HG02610 (cell line): ENCODE measurements around the gene GASK1B.

Experiments used
- ATAC-seq: cut with Tn5 transposase; IDR thresholded peaks from one replicate; pipeline ENCODE4 v1.9.1; 2021; ENCODE audit warnings: mild to moderate bottlenecking, moderate library complexity; ENCODE audit not compliant: unreplicated experiment

Gene GASK1B

DNA sequence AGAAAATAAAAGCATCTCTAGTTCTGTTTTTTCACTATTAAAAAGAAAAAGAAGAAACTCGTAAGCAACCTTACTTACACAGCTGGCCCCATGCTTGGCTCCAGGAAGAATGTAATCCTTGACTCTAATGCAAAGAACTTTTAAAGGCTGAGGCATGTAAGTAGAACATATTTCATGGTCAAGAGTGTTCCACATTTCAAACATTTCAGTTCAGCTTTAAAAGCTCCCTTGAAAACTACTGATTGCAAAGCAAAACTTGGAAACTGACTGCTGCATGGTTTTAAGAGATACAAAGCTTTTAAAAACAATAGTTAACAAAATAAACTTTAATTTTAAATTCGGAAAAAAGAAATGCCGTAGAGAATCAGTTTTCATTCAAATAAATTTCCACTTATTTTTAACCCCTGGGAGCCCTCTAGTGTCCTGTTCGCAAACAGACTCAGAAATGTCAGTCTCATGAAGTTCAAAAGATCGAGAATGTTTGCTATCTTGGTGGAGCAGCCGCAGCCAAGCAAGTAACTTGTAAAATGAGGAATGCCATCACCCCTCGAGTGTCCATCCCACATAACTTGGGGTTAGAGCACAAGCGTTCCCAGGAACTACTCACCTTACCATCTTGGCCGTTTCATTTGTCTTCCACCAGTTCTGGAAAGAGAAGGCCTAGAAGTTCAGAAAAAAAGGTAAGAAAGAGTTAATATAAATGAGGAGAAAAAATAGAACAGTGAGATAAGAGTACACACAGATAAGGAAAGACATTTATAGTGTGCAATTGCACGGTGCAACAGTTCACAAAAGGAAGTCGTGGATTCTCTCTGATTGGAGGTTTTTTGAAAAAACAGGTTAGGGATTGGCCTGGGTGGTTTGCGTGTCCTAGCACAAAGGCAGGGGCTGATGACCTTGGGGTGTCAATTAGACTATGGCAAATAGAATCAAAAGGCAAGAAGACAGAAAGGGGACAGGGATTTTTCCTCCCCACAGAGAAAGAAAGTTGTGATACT is at the start of gene GASK1B:
GASK1B (minus strand) TSS at position 765 of the 998 bp plus-strand sequence. CDS start 1,650 bp downstream, outside the sequence.
- no peak for ATAC-seq

DNA sequence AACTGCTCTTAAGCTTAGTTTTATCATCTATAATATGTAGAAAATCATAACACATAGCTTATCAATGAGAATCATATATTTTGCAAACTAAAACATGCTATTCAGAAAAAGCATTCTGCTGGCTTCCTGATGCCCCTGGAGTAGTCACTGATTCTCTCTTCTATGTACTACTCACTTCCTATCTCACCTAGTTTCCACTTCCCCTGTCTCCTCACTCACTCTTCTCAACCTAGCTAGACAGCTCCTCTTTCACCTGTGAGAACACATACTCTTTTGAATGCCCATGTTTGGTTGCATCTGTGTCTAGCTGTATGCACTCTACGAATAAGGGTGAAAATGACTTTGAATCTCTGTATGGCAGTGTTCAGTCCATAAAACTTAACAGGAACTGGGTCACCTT is 46.8 kb upstream of the GASK1B start:
- ATAC-seq, result no peak

DNA sequence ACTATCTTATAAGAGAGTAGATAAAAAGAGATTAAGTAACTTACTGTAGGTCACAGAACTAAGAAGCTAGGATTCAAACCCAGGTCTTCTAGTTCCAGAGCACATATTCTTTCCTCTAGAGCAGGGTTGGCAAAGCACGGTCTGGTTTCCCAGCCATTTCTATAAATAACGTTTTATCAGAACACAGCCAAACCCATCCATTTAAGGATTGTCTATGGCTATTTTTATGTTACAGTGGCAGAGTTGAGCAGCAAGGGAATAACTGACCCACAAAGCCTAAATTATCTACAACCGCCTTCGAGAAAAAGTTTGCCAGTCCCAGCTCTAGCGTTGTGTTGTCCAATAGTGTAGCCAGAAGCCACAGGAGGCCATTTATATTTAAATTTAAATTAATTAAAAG is 44.9 kb upstream of the GASK1B start:
- ATAC-seq, result no peak

DNA sequence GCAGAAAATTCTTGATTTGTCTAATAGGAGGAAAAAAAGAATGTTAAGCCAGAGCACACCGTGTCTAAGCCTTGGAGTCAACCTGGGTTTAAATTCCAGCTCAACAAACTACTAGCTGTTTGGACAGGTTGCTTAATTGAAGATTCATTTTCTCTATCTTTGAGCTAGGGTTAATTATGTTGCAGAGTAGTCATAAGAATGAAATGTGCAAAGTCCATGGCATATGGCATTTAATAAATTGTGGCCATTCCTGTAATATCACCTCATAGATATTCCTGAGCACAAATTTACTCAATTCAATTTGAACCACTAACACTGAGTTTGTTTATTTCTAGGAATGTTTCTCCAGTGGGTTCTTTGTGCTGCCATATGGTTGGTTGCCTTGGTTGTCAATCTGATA is 42.0 kb upstream of the GASK1B start:
- no peak for ATAC-seq

DNA sequence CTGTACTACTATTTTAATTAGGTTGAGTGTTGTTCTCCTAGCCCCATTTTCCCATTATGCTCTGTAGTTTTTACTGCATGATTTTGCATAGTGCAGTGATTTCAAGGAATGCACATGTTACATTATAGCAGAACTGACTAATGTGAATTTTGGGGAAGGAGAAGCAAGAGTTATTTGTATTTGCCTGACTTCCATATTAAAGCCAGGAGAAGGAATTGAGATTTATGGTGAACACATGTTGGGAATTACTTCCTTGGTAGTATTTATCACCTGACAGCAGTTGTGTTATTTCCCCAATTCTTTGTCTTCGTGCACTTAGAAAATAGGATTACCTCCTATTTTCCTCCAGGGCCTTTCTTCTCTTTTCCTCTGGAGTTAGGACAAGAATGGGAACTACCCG is 40.6 kb upstream of the GASK1B start:
- no peak for ATAC-seq

DNA sequence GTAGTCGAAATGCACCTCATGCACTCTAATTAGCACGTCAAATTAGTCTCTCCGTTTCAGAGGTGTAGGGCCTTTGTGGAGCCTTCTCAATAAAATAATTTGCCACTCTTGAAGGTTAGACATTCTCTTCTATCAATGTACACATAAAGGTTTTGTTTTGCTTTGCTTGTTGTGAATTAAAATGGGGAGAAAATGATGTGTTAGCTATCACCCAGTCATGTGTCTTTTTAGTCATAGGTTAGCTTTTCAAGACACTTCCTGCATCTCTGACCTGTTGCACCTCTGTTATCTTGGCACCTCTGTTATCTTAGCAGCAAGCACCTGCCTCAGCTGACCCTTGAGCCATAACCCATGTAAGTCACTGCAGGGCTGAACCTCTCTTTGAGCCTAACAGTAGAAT is 38.4 kb upstream of the GASK1B start:
- no peak for ATAC-seq

DNA sequence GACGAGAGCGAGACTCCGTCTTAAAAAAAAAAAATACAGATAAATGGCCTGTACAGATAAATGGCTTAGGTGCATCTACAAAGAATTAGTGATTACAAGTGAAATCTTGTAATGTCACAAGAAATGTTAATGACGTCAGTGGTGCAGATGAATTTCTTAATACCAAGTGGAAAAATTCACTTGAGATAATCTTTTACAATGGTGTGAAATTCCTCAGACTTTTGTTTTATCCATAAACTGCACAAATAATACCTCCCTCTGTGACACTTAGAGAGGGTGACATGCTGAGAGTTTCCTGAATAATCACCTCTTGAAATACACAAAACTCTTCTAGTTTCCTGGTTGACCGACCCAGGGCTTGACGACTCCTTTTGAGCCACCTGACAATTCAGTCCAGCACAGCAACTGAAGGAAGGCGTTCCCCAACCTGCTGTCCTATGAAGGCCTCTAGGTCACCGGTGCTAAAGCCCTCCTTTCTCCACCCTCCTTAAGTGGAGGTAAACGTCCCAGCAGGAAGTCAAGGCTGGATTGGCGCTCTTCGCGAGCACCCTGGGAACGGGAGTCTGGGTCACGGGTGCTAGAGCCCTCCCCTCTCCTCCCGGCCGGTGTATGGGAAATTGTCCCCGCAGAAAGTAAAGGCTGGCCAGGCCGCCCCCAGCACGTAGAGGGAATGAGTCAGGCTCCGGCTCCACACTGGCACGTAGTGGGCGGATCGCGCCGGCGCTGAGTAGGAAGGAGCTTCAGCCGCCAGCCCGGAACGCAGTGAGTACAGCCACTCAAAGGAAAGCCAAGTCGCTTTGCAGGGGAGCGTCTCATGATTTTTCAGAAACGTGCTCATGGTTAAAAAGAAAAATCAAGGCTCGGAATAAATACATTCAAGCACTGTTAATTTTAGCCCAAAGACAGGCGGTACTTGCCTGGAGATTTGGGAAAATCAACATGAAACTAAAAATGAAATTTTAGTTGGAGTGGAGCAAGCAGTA is 37.3 kb upstream of the GASK1B start, which contains the start of gene TMEM144:
TMEM144 (plus strand) TSS at position 662 of the 983 bp plus-strand sequence. CDS start 2,182 bp downstream, outside the sequence.
- ATAC-seq, result peak; percentile 95

DNA sequence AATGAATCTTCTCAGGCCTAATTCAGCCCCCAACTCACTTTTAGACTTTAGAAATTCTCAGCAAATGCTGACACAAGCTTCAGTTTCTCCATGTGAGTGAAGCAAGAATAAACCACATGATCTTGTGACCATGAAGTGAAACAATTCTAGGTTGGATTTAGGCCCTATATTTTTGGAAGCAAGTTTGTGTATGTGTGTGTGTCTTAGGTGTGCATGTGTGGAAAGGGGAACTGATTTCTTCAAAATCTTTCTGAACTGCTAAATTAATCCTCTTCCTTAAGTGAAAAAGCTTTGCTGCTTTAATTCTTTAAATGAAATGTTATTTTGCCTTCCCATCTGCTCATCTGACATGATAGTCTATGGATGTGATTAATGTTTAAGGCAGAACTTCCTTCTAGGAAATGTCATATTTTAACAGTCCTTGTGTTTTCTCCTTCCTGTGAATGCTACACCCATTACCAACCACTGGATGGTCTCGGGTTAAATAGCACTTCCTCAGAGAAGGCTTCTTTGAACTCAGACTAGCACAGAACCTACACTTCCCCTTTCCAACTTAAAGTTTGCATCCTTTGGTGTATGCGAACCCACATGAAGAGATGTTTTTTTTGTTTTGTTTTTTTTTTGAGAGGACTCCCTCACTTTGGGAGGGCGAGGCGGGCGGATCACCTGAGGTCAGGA is 36.3 kb upstream of the GASK1B start:
- no peak for ATAC-seq

DNA sequence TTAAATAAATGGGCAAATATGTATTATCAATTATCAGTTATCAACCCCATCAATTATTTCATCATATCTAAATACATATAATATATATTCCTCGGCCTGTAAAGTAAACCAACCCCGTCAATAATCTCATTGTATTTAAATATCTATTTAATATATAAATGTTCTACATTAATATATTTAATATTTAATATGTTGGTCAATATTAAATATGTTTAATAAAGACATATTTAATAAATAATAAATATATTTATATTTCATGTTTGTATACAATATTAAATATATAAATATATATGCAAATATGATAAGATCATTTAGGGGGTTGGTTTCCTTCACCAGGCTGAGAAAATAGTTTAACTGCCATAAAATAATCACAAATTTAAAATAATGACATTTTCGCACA is 31.1 kb upstream of the GASK1B start:
- ATAC-seq, result no peak

DNA sequence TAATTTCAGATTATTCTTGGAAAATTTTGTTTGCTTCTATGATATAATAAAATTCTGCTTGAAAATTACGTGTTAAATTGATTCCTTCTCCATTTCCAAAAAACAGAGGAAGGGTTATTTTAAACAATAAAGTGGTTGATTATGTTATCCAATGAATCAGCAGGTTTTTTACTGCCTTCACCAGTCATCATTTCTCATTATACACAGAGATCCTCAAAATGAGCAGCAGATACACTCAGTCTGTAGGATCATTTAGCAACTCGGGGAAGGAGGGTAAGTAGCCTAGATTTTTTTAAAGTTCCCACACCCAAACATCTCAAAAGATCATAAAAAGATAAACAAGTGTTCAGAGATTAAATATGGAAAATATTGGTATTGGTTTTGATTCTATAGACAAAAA is 30.6 kb upstream of the GASK1B start:
- no peak for ATAC-seq

DNA sequence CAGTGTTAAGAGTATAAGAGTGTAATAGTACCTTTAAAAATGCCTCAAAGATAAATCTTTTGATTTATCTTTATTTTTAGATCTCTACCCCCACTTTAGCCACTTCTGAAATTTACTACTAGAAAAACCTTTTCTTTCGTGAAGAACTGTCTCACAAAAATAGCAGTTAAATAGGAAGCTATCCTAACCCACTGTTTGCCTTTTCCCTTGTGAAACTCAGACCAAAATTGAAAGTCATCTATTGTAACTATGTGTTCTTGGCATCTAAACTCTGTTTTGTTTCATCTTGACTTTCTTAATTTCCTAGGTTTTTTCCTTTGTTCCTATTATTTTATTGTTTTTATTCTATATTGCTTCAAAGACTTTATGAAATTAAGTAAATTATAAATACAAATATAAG is 29.7 kb upstream of the GASK1B start:
- no peak for ATAC-seq

DNA sequence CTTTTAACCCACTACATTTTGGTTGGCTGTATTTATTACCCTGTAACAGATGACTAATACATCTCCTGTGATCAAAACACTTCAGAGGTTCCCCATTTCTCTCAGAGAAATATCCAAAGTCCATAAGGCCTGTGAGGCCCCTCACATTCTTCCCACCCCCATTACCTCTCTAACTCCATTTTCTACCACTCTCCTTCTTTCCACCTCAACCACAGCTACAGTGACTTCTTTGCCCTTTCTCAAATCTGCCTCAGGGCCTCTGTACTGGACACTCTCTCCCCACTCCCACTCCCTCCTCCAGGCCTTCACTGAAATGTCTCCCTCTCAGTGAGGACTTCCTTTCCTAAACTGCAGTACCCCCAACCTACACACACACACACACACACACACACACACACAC is 29.1 kb upstream of the GASK1B start:
- ATAC-seq, result no peak

DNA sequence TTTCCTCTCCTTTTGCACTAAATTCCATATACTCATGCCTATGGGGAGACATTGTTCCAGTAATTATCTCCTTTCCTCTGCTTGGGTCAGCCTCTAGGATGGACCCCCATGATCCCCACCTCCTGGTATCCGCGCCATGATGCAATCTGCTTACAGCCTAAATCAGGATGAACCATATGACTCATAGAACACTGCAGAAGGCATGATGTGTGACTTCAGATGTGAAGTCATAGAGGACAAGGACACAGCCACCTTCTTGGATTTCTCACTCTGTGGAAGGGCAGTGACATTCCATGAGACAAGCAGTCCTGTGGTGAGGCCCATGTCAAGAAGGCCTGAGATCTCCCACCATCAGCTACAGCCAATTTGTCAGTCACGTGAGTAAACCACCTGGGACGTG is 28.5 kb upstream of the GASK1B start:
- no peak for ATAC-seq

DNA sequence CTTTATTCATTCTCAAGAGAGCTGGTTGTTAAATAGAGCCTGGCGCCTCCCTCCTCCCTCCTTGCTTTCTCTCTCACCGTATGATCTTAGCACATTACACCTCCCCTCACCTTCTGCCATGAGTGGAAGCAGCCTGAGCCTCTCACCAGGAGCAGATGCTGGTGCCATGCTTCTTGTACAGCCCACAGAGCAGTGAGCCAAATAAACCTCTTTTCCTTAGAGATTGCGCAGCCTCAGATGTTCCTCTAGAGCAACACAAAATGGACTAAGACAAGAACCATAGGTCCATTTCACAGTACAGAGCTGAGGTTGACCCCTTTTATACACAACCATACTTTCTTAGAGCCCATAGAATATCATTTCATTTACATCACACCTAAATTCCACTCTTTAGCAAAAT is 27.4 kb upstream of the GASK1B start:
- ATAC-seq, result no peak

DNA sequence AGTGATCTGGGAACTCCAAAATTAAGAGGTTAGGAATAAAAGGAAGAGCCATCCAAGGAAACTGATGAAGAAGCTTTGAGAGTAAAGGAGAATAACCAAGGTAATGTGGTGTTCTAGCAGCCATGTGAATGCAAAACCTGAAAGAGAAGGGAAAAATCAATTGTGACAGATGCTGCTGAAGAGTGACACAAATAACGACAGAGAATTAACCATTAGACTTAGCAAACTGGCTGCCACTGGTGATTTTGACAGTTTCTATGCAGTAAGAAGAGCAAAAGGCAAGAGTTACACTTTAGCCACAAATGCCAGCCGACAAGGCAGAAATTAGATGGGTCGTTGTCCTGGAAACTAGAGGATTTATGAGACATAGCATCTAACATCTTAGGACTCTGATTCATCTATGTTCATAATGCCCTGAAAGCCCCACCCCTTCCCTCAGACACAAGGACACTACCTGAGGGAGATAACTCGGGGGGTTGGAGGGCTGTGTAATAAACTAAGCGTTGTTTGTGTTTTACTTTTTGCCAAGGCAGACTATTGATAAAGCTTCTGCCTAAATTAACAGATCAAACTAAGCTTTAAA is 24.5 kb upstream of the GASK1B start:
- no peak for ATAC-seq

DNA sequence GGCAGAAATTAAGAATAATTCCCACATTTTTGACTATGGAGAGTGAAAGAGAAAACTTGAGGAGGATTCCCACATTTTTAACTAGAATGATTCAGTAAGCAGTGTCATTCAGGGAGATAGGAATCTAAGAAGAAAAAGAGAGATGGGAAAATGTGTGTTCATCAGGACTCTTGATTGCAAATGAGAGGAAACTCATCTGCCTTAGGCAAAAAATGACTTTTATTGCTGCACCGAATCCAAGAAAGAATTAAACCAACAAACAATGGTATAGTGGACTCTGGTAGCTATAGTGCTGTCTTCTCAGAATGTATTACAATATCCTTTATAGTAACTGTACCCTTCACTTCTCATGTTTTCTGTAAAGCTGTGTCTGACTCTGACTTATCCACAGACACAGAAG is 22.5 kb upstream of the GASK1B start:
- ATAC-seq, result no peak

DNA sequence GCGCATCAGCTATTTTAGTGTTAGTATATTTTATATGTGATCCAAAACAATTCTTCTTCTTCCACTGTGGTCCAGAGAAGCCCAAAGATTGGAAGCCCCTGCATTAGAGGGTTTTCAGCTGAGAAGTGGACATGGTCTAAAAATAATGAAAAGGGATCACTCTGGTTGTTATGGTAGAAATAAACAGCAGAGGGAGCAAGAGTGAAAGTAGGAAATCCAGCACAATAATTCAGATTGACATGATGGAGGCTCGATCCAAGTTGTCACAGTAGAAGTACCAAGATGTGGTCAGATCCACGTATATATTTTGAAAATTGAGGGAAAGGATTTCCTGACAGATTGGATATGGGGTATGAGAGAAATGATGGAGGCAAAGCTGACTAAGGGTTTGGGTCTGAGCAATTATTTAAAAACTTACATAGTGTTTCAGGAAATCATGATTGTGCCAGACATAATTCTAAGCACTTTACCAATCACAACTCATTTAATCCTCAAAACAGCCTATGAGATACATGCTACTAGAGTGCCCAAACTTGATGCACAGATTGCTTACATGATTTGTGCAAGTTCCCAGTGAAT is 20.4 kb upstream of the GASK1B start:
- no peak for ATAC-seq

DNA sequence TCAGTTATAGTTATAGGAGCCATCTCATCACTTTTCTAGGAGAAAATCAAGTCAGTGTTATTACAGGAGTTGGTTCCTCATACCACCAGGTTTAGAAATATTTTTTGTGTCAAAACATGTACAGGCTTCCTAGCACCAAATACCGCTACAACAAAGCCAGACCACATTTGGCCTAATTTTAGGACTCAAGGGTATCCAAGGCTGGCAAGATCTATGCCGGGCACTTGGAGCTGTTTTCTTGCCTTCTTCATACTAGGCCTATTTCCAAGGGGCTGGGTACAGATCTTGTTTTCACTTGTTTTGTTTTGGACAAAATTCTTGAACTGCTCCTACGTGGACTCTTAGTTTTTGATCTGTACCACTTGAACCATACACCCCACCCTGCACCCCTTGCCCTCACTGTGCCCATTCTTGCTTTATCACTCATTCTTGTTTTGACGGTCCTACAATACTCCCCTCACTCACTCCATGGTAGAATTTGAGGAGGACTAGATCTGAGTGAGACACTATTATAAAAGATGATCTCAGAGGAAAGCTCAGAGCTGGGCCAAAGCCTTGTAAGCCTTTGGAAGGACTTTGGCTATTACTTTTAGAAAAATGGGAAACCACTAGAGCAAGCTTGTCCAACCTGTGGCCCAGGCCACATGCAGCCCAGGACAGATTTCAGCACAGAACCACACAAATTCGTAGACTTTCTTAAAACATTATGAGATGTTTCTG is 19.8 kb upstream of the GASK1B start:
- no peak for ATAC-seq

DNA sequence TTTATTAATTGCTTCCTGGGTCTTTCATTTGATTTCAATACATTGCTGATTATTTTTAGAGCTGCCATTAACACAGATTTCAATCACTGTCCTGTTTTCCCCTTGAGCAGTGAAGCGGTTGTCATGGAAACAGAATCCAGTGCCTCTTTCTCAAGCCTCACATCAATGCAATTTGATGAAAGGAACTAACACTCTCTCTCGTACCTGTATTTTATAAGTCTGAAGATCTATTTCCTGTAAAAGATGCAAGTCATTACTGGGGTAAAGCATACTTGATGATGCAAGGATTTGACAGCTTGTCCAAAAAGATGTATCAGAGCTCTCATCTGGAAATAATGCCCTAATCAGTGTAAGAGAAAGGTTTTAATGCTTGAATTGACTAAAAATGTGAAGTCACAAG is 17.9 kb upstream of the GASK1B start:
- no peak for ATAC-seq
